WTC11 (cell line): ENCODE data around the gene IFRD1.
A peak's percentile ranks its signal among the peaks of the same experiment; 100 is the strongest.

Experiments
- CREM ChIP-seq: sonication (generic); formaldehyde crosslinking; IDR thresholded peaks from 2 replicates; pipeline ENCODE4 v1.8.1; 2022; ENCODE audit warnings: mild to moderate bottlenecking, missing genetic modification reagents, moderate library complexity
- ETV6 ChIP-seq: sonication (generic); formaldehyde crosslinking; IDR thresholded peaks from 2 replicates; pipeline ENCODE4 v1.8.1; 2022; ENCODE audit warnings: mild to moderate bottlenecking, missing genetic modification reagents
- FOXJ3 ChIP-seq: sonication (generic); formaldehyde crosslinking; IDR thresholded peaks from 2 replicates; pipeline ENCODE4 v1.9.0; 2021; ENCODE audit warnings: missing genetic modification reagents, mild to moderate bottlenecking, borderline replicate concordance
- FOXP1 ChIP-seq: sonication (generic); formaldehyde crosslinking; IDR thresholded peaks from 2 replicates; pipeline ENCODE4 v1.8.0; 2022; ENCODE audit warnings: missing genetic modification reagents, mild to moderate bottlenecking, moderate library complexity, borderline replicate concordance
- NR3C1 ChIP-seq: sonication (generic); formaldehyde crosslinking; conservative IDR thresholded peaks from 2 replicates; pipeline ENCODE4 v1.8.1; 2023; ENCODE audit warnings: low read depth, mild to moderate bottlenecking, missing genetic modification reagents
- RORB ChIP-seq: fragments of 250-450 bp; sonication (Bioruptor Pico); IDR thresholded peaks from 2 replicates; pipeline ENCODE4 v1.9.0; 2021; ENCODE audit warnings: mild to moderate bottlenecking
- TF ChIP-seq, protein P1 (sequence below): fragments of 200-600 bp; IDR thresholded peaks from 2 replicates; pipeline ENCODE4 v1.8.0; 2022; ENCODE audit warnings: antibody characterized with exemption
- TF ChIP-seq, protein P2 (sequence below): sonication (generic); formaldehyde crosslinking; conservative IDR thresholded peaks from 2 replicates; pipeline ENCODE4 v1.8.1; 2022; ENCODE audit warnings: mild to moderate bottlenecking, missing genetic modification reagents
- TF ChIP-seq, protein P3 (sequence below): fragments of 250-450 bp; sonication (Bioruptor Pico); IDR thresholded peaks from 2 replicates; pipeline ENCODE4 v1.9.0; 2021; ENCODE audit warnings: mild to moderate bottlenecking, borderline replicate concordance
- TF ChIP-seq, protein P4 (sequence below): sonication (generic); formaldehyde crosslinking; IDR thresholded peaks from 2 replicates; pipeline ENCODE4 v1.8.0; 2022; ENCODE audit warnings: mild to moderate bottlenecking, missing genetic modification reagents
- TF ChIP-seq, protein P5 (sequence below): sonication (generic); formaldehyde crosslinking; IDR thresholded peaks from 2 replicates; pipeline ENCODE4 v1.8.0; 2022; ENCODE audit warnings: mild to moderate bottlenecking, missing genetic modification reagents
- TF ChIP-seq, protein P6 (sequence below): sonication (generic); formaldehyde crosslinking; IDR thresholded peaks from 2 replicates; pipeline ENCODE4 v1.8.1; 2023; ENCODE audit warnings: mild to moderate bottlenecking, moderate library complexity, missing genetic modification reagents
- TF ChIP-seq, protein P7 (sequence below): fragments of 250-450 bp; sonication (Bioruptor Pico); IDR thresholded peaks from 2 replicates; pipeline ENCODE4 v1.9.0; 2021; ENCODE audit warnings: mild to moderate bottlenecking

DNA sequence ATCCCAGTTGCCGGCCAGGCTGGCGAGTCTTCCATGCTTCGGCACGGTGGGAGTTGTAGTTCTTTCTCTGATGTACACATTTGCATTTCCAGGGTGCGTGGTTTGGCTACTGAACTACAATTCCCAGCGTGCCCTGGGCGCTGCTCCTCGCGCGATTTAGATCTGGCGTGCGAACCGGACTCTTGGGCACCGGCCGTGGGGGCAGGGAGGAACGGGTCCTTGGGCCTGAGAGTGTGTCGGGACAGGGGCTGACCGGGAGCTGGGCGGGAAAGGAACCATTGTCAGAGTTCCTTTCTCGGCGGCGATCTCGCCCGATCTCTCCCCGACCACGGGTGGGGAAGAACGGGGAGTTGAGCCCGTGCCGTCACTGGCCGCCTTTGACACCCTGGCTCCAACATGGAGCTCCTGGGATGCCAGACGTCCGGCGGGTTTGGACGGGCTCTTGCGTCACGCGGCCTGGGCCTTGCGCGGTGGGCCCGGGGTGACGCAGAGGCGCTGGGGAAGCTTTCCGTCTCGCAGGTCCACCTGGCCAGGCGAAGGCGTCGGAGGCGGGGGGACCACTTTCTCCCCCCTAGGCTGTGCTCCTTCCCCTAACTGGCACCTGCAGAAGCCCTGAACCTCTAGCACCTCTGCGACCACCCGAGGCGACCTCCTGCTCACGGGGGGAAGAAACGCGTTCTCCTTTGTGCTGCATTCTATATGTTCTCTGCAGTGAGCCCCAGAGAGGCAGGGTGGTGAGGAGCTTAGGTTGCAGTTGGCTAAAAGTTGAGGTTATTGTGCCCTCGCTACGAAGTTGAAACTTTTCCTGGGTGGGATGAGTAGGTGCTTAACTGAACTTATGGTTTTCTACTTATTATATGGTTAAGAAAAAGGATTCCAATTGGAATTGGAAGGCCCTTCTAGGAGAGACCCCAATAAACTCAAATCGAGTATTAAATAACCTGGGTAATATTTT lies 824 bp downstream of the IFRD1 start:
- TF ChIP-seq, protein P1, sequence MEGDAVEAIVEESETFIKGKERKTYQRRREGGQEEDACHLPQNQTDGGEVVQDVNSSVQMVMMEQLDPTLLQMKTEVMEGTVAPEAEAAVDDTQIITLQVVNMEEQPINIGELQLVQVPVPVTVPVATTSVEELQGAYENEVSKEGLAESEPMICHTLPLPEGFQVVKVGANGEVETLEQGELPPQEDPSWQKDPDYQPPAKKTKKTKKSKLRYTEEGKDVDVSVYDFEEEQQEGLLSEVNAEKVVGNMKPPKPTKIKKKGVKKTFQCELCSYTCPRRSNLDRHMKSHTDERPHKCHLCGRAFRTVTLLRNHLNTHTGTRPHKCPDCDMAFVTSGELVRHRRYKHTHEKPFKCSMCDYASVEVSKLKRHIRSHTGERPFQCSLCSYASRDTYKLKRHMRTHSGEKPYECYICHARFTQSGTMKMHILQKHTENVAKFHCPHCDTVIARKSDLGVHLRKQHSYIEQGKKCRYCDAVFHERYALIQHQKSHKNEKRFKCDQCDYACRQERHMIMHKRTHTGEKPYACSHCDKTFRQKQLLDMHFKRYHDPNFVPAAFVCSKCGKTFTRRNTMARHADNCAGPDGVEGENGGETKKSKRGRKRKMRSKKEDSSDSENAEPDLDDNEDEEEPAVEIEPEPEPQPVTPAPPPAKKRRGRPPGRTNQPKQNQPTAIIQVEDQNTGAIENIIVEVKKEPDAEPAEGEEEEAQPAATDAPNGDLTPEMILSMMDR = no peak
- TF ChIP-seq NR3C1 (CRISPR knock-in tag) = no peak
- peak; percentile 47 for TF ChIP-seq CREM (CRISPR knock-in tag)
- TF ChIP-seq, protein P2, sequence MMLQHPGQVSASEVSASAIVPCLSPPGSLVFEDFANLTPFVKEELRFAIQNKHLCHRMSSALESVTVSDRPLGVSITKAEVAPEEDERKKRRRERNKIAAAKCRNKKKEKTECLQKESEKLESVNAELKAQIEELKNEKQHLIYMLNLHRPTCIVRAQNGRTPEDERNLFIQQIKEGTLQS (CRISPR knock-in tag) = no peak
- TF ChIP-seq, protein P3, sequence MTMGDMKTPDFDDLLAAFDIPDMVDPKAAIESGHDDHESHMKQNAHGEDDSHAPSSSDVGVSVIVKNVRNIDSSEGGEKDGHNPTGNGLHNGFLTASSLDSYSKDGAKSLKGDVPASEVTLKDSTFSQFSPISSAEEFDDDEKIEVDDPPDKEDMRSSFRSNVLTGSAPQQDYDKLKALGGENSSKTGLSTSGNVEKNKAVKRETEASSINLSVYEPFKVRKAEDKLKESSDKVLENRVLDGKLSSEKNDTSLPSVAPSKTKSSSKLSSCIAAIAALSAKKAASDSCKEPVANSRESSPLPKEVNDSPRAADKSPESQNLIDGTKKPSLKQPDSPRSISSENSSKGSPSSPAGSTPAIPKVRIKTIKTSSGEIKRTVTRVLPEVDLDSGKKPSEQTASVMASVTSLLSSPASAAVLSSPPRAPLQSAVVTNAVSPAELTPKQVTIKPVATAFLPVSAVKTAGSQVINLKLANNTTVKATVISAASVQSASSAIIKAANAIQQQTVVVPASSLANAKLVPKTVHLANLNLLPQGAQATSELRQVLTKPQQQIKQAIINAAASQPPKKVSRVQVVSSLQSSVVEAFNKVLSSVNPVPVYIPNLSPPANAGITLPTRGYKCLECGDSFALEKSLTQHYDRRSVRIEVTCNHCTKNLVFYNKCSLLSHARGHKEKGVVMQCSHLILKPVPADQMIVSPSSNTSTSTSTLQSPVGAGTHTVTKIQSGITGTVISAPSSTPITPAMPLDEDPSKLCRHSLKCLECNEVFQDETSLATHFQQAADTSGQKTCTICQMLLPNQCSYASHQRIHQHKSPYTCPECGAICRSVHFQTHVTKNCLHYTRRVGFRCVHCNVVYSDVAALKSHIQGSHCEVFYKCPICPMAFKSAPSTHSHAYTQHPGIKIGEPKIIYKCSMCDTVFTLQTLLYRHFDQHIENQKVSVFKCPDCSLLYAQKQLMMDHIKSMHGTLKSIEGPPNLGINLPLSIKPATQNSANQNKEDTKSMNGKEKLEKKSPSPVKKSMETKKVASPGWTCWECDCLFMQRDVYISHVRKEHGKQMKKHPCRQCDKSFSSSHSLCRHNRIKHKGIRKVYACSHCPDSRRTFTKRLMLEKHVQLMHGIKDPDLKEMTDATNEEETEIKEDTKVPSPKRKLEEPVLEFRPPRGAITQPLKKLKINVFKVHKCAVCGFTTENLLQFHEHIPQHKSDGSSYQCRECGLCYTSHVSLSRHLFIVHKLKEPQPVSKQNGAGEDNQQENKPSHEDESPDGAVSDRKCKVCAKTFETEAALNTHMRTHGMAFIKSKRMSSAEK (CRISPR knock-in tag) = no peak
- no peak for TF ChIP-seq ETV6 (CRISPR knock-in tag)
- TF ChIP-seq, protein P4, sequence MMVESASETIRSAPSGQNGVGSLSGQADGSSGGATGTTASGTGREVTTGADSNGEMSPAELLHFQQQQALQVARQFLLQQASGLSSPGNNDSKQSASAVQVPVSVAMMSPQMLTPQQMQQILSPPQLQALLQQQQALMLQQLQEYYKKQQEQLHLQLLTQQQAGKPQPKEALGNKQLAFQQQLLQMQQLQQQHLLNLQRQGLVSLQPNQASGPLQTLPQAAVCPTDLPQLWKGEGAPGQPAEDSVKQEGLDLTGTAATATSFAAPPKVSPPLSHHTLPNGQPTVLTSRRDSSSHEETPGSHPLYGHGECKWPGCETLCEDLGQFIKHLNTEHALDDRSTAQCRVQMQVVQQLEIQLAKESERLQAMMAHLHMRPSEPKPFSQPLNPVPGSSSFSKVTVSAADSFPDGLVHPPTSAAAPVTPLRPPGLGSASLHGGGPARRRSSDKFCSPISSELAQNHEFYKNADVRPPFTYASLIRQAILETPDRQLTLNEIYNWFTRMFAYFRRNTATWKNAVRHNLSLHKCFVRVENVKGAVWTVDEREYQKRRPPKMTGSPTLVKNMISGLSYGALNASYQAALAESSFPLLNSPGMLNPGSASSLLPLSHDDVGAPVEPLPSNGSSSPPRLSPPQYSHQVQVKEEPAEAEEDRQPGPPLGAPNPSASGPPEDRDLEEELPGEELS (CRISPR knock-in tag) = no peak
- TF ChIP-seq FOXJ3 = no peak
- TF ChIP-seq, protein P5, sequence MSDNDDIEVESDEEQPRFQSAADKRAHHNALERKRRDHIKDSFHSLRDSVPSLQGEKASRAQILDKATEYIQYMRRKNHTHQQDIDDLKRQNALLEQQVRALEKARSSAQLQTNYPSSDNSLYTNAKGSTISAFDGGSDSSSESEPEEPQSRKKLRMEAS (CRISPR knock-in tag) = peak; percentile 76; the same call in 1 of the 2 replicates
- TF ChIP-seq FOXP1 (CRISPR knock-in tag) = 0 out of 2 replicates have a peak, but pooled peaks have one; percentile 12
- TF ChIP-seq, protein P6, sequence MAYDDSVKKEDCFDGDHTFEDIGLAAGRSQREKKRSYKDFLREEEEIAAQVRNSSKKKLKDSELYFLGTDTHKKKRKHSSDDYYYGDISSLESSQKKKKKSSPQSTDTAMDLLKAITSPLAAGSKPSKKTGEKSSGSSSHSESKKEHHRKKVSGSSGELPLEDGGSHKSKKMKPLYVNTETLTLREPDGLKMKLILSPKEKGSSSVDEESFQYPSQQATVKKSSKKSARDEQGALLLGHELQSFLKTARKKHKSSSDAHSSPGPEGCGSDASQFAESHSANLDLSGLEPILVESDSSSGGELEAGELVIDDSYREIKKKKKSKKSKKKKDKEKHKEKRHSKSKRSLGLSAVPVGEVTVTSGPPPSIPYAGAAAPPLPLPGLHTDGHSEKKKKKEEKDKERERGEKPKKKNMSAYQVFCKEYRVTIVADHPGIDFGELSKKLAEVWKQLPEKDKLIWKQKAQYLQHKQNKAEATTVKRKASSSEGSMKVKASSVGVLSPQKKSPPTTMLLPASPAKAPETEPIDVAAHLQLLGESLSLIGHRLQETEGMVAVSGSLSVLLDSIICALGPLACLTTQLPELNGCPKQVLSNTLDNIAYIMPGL (CRISPR knock-in tag) = peak; percentile 89
- TF ChIP-seq, protein P7, sequence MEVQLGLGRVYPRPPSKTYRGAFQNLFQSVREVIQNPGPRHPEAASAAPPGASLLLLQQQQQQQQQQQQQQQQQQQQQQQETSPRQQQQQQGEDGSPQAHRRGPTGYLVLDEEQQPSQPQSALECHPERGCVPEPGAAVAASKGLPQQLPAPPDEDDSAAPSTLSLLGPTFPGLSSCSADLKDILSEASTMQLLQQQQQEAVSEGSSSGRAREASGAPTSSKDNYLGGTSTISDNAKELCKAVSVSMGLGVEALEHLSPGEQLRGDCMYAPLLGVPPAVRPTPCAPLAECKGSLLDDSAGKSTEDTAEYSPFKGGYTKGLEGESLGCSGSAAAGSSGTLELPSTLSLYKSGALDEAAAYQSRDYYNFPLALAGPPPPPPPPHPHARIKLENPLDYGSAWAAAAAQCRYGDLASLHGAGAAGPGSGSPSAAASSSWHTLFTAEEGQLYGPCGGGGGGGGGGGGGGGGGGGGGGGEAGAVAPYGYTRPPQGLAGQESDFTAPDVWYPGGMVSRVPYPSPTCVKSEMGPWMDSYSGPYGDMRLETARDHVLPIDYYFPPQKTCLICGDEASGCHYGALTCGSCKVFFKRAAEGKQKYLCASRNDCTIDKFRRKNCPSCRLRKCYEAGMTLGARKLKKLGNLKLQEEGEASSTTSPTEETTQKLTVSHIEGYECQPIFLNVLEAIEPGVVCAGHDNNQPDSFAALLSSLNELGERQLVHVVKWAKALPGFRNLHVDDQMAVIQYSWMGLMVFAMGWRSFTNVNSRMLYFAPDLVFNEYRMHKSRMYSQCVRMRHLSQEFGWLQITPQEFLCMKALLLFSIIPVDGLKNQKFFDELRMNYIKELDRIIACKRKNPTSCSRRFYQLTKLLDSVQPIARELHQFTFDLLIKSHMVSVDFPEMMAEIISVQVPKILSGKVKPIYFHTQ (CRISPR knock-in tag) = no peak
- TF ChIP-seq RORB (CRISPR knock-in tag) = no peak
